Mammary epithelial cell (primary cell): ENCODE results near the gene IL17RA.

Experiments used
- CTCF ChIP-seq, 2 donors: IDR thresholded peaks in 1 of 2; conservative IDR thresholded peaks in 1 of 2; 2 replicates each; pipeline ENCODE4 v1.5.1; 2011 to 2012; ENCODE audit warnings: inconsistent platforms in 2 of 2, low read length in 2 of 2, mild to moderate bottlenecking in 2 of 2, control low read depth in 1 of 2, low read depth in 1 of 2; ENCODE audit not compliant: insufficient read depth in 1 of 2; ENCODE audit errors: extremely low read depth in 1 of 2
- EZH2 ChIP-seq: IDR thresholded peaks from 2 replicates; pipeline ENCODE4 v1.6.1; 2012; ENCODE audit warnings: low read length, inconsistent platforms, borderline replicate concordance

- TF ChIP-seq EZH2 (no peak), CTCF (conservative IDR thresholded peaks at IDR 0.05 in 1 of 2, IDR thresholded peaks at IDR 0.05 in 1 of 2; ENCODE audit: extremely low read depth in 1 of 2, insufficient read depth in 1 of 2, low read depth in 1 of 2, low read length in 2 of 2) (no peak)
These were observed 49.6 kb upstream of the IL17RA start for GRCh38 chr22:17035246-17035645.
